MCF 10A (cell line): Measurements from ENCODE around the gene ARHGEF17. TPM values are rescaled to one million over a fixed set of nuclear protein-coding genes. Genes with fewer than 3 reads are reported as not detected.

ENCODE experiments used
- BruUV-seq: library from RNA; stranded (reverse); fragments of 400-500 nt; replicated peaks from 2 replicates; lab custom pipeline; 2021; lab: Mats Ljungman, UMichigan
- CTCF ChIA-PET: fragments of 300-600 bp; sonication (Branson Sonifier 250); formaldehyde crosslinking; extraction: SDS; loops from one replicate; lab custom pipeline; 2021; ENCODE audit warnings: antibody characterized with exemption, inconsistent platforms; lab: Yijun Ruan, JAX
- POLR2A ChIA-PET: fragments of 300-600, 350-650 bp; sonication (Branson Sonifier 250); formaldehyde crosslinking; extraction: SDS; loops from one replicate; lab custom pipeline; 2020; ENCODE audit warnings: antibody characterized with exemption, inconsistent platforms; lab: Yijun Ruan, JAX
- DNase-seq: peaks from one replicate; pipeline ENCODE4 v3.0.0-alpha.2; 2018; ENCODE audit not compliant: unreplicated experiment
- H3K27ac Mint-ChIP-seq: one replicate; pipeline ENCODE4 v1.8.0; 2022; ENCODE audit warnings: mild to moderate bottlenecking, low read depth, mixed read lengths; ENCODE audit not compliant: unreplicated experiment
- H3K27me3 Mint-ChIP-seq: one replicate; pipeline ENCODE4 v1.8.0; 2022; ENCODE audit warnings: mixed read lengths; ENCODE audit not compliant: insufficient read depth, unreplicated experiment
- H3K36me3 Mint-ChIP-seq: one replicate; pipeline ENCODE4 v1.8.0; 2022; ENCODE audit warnings: mild to moderate bottlenecking, moderate library complexity, mixed read lengths; ENCODE audit not compliant: insufficient read depth, unreplicated experiment
- H3K4me1 Mint-ChIP-seq: one replicate; pipeline ENCODE4 v1.8.0; 2022; ENCODE audit warnings: mixed read lengths; ENCODE audit not compliant: insufficient read depth, unreplicated experiment
- H3K4me3 Mint-ChIP-seq: one replicate; pipeline ENCODE4 v1.8.0; 2022; ENCODE audit warnings: mild to moderate bottlenecking, moderate library complexity, mixed read lengths; ENCODE audit not compliant: unreplicated experiment
- H3K9me3 Mint-ChIP-seq: one replicate; pipeline ENCODE4 v1.8.0; 2022; ENCODE audit warnings: mixed read lengths; ENCODE audit not compliant: unreplicated experiment
- CTCF ChIP-seq: fragments of 200-600 bp; IDR thresholded peaks from one replicate; pipeline ENCODE4 v1.8.0; 2022; ENCODE audit warnings: antibody characterized with exemption, mild to moderate bottlenecking; ENCODE audit not compliant: unreplicated experiment
- intact Hi-C: fragments of 100-400 bp; cut with micrococcal nuclease; formaldehyde crosslinking; loops from 2 replicates; pipeline ENCODE4 v1.14.1; 2022
- total RNA-seq: library from RNA; stranded (reverse); gene quantifications from 2 replicates; pipeline ENCODE4 v1.2.3, GENCODE V29; 2022

The ARHGEF17 gene
- total RNA-seq, 1 experiment from 2014 or later, result 27.6 TPM

GRCh38 chr11:73343076-73343873 is 35.2 kb downstream of the ARHGEF17 start:
- intact Hi-C loops, result no loop called here
- Mint-ChIP-seq H3K4me3 (no peak overlapping the region), H3K4me1 (peaks cover 4% of the 10 kb centered on the region), H3K36me3 (peaks cover 10% of the 10 kb centered on the region), H3K27me3 (no peaks in the 10 kb centered on the region), H3K9me3 (no peaks in the 10 kb centered on the region), H3K27ac (no peak overlapping the region)
- TF ChIP-seq CTCF, result no peak
- DNase-seq, result no peak
- no TSS peak for BruUV-seq
- POLR2A ChIA-PET, result no interaction called here
- CTCF ChIA-PET, result interaction anchor here (3.2 kb wide), 1 partner anchor 8 kb away, joined by 30 read pairs; no protein-coding TSS in a partner anchor

GRCh38 chr11:73344191-73344607 is 36.1 kb downstream of the ARHGEF17 start:
- POLR2A ChIA-PET, result no interaction called here
- peaks cover 4% of the 10 kb centered on the region for H3K4me1 Mint-ChIP-seq
- no peak for TF ChIP-seq CTCF
- CTCF ChIA-PET, result interaction anchor here (1.5 kb wide), 1 partner anchor 9 kb away, joined by 11 read pairs; no protein-coding TSS in a partner anchor
- H3K9me3 Mint-ChIP-seq, result no peaks in the 10 kb centered on the region
- intact Hi-C loops, result no loop called here
- H3K27me3 Mint-ChIP-seq, result no peaks in the 10 kb centered on the region
- no peak overlapping the region for H3K27ac Mint-ChIP-seq
- peaks cover 15% of the 10 kb centered on the region for H3K36me3 Mint-ChIP-seq
- BruUV-seq, result no TSS peak
- no peak overlapping the region for H3K4me3 Mint-ChIP-seq
- DNase-seq, result no peak

- Mint-ChIP-seq H3K36me3 (peaks cover 18% of the 10 kb centered on the region), H3K9me3 (no peaks in the 10 kb centered on the region)
Observed at GRCh38 chr11:73345481-73346160, 37.5 kb downstream of the ARHGEF17 start.

More at GRCh38 chr11:73345481-73346160, 37.5 kb downstream of the ARHGEF17 start:
- CTCF ChIA-PET, result interaction anchor here (1.5 kb wide), 1 partner anchor 10 kb away, joined by 11 read pairs; no protein-coding TSS in a partner anchor
- Mint-ChIP-seq H3K27ac (peak overlapping the region; percentile 37), H3K4me3 (no peak overlapping the region), H3K4me1 (no peaks in the 10 kb centered on the region), H3K27me3 (no peaks in the 10 kb centered on the region)
- no peak for DNase-seq
- no peak for TF ChIP-seq CTCF
- intact Hi-C loops, result no loop called here
- POLR2A ChIA-PET, result interaction anchor here (0.6 kb wide), 1 partner anchor 18 kb away, joined by 3 read pairs; no protein-coding TSS in a partner anchor
- BruUV-seq, result no TSS peak
